ENCODE measurements around the gene SPAG17. TPM values are rescaled to one million over a fixed set of nuclear protein-coding genes. Genes with fewer than 3 reads are reported as not detected.

SPAG17 gene
- total and polyA plus RNA-seq, 4 donors: 11.7 to 35.5 (median 15.0) TPM

DNA sequence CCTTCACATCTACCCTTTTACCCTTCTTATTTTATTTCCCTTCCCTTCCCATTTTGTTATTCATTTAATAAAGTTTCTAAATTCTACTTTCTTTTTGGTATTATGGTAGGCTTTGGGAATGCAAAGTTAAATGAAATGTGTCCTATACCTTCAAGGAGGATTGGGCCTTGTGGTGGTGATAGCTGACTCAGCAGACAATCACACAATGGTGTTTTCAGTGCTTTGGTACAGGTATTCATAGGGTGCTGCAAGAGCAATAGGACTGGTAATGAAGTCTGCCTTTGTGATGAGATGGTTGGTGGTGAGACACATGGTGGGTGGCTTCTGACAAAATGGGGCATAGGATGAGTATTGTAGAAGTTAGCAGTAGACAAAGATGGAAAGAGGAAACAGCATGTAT is 21.9 kb upstream of the SPAG17 start:
- DNase-seq (ENCODE audit: low read depth in 4 of 6, low spot score in 6 of 6): no peak
- Histone ChIP-seq H3K36me3 (ENCODE audit: control insufficient read depth, insufficient read depth, low read length) (no peaks in the 10 kb centered on the region), H3K27me3 (ENCODE audit: control insufficient read depth, insufficient read depth, low read length) (no peaks in the 10 kb centered on the region), H3K4me1 (ENCODE audit: control insufficient read depth, insufficient read depth, low read length) (no peaks in the 10 kb centered on the region), H3K9me3 (ENCODE audit: control insufficient read depth, insufficient read depth, low read length) (no peaks in the 10 kb centered on the region), H3K4me3 (ENCODE audit: low read depth, low read length) (no peak overlapping the region), H3K27ac (ENCODE audit: low read depth, low read length) (no peak overlapping the region)

DNA sequence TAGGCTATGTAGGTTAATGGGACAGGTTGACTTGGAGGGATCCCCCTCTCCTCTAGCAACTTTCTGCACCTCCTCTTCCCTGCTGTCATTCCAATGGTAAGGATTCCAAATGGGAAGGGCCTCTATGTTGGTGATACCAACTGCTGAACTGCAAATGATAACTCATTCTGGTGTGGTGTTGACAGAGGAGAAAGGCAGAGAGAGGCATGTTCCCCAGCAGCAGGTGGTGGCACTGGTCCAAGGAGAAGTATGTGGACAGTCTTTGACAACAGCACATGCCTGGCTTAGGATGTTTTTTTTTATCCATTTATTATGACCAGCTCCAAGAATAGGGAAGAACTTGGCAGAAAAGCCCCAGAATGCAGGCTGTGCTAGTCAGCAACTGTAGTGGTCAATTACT is 19.6 kb upstream of the SPAG17 start:
- DNase-seq (ENCODE audit: low read depth in 4 of 6, low spot score in 6 of 6): peak in 1 of 6 donors; percentile 38
- Histone ChIP-seq H3K36me3 (ENCODE audit: control insufficient read depth, insufficient read depth, low read length) (no peaks in the 10 kb centered on the region), H3K27me3 (ENCODE audit: control insufficient read depth, insufficient read depth, low read length) (no peaks in the 10 kb centered on the region), H3K4me1 (ENCODE audit: control insufficient read depth, insufficient read depth, low read length) (no peaks in the 10 kb centered on the region), H3K4me3 (ENCODE audit: low read depth, low read length) (no peak overlapping the region), H3K27ac (ENCODE audit: low read depth, low read length) (no peak overlapping the region), H3K9me3 (ENCODE audit: control insufficient read depth, insufficient read depth, low read length) (no peaks in the 10 kb centered on the region)

DNA sequence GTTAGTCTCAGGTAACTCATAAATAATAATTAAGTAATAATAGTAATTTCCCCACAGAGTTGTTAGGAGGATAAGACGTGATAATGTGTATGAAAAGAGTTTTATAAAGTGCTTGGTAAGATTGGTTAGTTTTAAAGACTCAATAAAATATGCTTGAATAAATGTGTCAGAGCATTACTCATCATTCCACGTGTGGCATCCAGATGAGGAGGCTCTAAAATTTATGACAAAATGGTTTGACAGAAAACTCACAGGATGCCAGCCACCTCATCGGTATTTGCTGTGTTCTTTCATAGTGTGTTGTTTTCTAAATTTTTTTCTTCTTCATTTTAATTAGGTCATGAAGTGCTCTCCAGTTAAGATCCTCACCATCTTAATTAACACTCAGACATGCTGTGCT is 19.1 kb upstream of the SPAG17 start:
- no peak for DNase-seq (ENCODE audit: low read depth in 4 of 6, low spot score in 6 of 6)
- H3K9me3 ChIP-seq (ENCODE audit: control insufficient read depth, insufficient read depth, low read length): no peaks in the 10 kb centered on the region
- no peaks in the 10 kb centered on the region for H3K4me1 ChIP-seq (ENCODE audit: control insufficient read depth, insufficient read depth, low read length)
- H3K27me3 ChIP-seq (ENCODE audit: control insufficient read depth, insufficient read depth, low read length): no peaks in the 10 kb centered on the region
- no peaks in the 10 kb centered on the region for H3K36me3 ChIP-seq (ENCODE audit: control insufficient read depth, insufficient read depth, low read length)
- WGBS (ENCODE audit: insufficient coverage): no CpG with 5 or more reads among the region's 3 CpGs
- H3K4me3 ChIP-seq (ENCODE audit: low read depth, low read length): no peak overlapping the region
- no peak overlapping the region for H3K27ac ChIP-seq (ENCODE audit: low read depth, low read length)

DNA sequence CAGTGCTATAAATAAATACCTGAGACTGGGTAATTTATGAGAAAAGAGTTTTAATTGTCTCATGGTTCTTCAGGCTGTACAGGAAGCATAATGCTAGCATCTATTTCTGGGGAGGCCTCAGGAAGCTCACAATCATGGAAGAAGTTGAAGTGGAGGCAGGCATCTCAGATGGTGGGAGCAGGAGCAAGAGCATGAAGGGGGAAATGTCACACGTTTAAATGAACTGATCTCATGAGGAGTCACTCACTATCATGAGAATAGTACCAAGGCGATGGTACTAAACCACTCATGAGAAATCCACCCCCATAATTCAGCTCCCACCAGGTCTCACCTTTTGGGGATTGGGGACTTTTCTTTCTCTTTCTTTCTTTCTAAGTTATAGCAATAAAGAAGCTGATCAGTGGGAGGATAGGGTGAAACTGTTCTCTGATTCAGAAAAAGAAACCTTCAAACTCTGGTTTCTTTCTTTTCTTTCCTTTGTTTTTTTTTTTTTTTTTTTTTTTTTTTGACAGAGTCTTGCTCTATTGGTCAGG is 17.1 kb upstream of the SPAG17 start:
- WGBS (ENCODE audit: insufficient coverage): 67% methylated on average over 1 of the region's 2 CpGs

DNA sequence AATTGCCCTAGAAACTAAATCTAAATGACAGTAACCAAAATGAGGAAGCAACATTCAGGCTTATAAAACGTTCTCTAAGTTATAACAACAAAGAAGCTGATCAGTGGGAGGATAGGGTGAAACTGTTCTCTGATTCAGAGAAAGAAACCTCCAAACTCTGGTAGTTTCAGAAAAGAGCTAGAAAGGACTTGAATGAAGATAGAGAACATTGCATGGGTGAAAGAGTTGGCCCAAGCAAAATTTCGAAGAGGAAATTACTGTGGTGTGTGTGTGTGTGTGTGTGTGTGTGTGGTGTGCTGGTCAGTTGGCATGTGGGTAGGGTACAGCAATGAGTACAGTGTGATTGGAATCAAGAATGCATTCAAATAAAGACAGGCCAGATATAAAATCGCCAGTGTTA is 16.5 kb upstream of the SPAG17 start:
- H3K9me3 ChIP-seq (ENCODE audit: control insufficient read depth, insufficient read depth, low read length): no peaks in the 10 kb centered on the region
- no peaks in the 10 kb centered on the region for H3K27me3 ChIP-seq (ENCODE audit: control insufficient read depth, insufficient read depth, low read length)
- 94% methylated on average over 1 of the region's 3 CpGs for WGBS (ENCODE audit: insufficient coverage)
- H3K36me3 ChIP-seq (ENCODE audit: control insufficient read depth, insufficient read depth, low read length): no peaks in the 10 kb centered on the region
- H3K4me1 ChIP-seq (ENCODE audit: control insufficient read depth, insufficient read depth, low read length): no peaks in the 10 kb centered on the region
- DNase-seq (ENCODE audit: low read depth in 4 of 6, low spot score in 6 of 6): no peak
- H3K27ac ChIP-seq (ENCODE audit: low read depth, low read length): no peak overlapping the region
- no peak overlapping the region for H3K4me3 ChIP-seq (ENCODE audit: low read depth, low read length)

More for the DNA sequence above, 17.1 kb upstream of the SPAG17 start:
- Histone ChIP-seq H3K4me1 (ENCODE audit: control insufficient read depth, insufficient read depth, low read length) (no peaks in the 10 kb centered on the region), H3K27me3 (ENCODE audit: control insufficient read depth, insufficient read depth, low read length) (no peaks in the 10 kb centered on the region), H3K36me3 (ENCODE audit: control insufficient read depth, insufficient read depth, low read length) (no peaks in the 10 kb centered on the region), H3K4me3 (ENCODE audit: low read depth, low read length) (no peak overlapping the region), H3K27ac (ENCODE audit: low read depth, low read length) (no peak overlapping the region), H3K9me3 (ENCODE audit: control insufficient read depth, insufficient read depth, low read length) (no peaks in the 10 kb centered on the region)
- no peak for DNase-seq (ENCODE audit: low read depth in 4 of 6, low spot score in 6 of 6)

DNA sequence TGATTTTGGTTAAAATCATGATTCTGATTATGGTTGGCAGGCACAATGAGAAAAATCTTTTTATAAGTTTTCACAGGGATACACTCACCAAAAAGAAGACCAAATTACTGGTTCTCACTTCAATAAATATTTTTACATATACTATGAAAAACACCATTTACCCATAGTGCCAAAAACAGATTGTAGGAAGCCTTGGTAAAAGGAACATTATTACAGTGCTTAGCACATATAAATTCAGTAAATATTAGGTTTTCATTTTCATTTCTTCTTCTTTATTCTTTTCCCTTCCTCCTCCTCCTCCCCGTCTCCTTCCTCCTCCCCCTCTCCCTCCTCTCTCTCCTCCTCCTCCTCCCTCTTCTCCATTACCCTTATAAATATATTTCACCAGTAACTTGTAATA is 15.8 kb upstream of the SPAG17 start:
- no peaks in the 10 kb centered on the region for H3K4me1 ChIP-seq (ENCODE audit: control insufficient read depth, insufficient read depth, low read length)
- no peaks in the 10 kb centered on the region for H3K27me3 ChIP-seq (ENCODE audit: control insufficient read depth, insufficient read depth, low read length)
- no CpG with 5 or more reads among the region's 1 CpG for WGBS (ENCODE audit: insufficient coverage)
- no peaks in the 10 kb centered on the region for H3K9me3 ChIP-seq (ENCODE audit: control insufficient read depth, insufficient read depth, low read length)
- no peaks in the 10 kb centered on the region for H3K36me3 ChIP-seq (ENCODE audit: control insufficient read depth, insufficient read depth, low read length)
- H3K27ac ChIP-seq (ENCODE audit: low read depth, low read length): no peak overlapping the region
- DNase-seq (ENCODE audit: low read depth in 4 of 6, low spot score in 6 of 6): no peak
- no peak overlapping the region for H3K4me3 ChIP-seq (ENCODE audit: low read depth, low read length)

DNA sequence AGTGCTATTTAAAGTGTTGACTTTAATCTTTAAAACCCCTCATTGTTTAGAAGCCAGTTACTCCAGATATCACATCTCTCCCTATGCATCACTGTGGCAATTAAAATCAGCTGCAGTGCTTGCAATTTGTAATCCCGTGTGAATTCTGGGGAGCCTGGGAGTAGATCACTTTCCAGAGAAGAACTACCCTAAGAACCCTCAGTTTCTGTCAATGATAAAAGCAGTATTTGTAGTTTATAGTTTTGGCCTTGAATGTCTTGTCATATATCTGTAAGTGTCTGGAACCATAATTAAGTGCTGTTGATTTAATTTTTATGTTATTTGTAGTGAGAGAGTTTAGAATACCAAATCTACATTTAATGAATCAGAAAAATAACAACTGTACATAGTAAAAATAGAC is 5.5 kb upstream of the SPAG17 start:
- Histone ChIP-seq H3K4me3 (ENCODE audit: low read depth, low read length) (no peak overlapping the region), H3K4me1 (ENCODE audit: control insufficient read depth, insufficient read depth, low read length) (no peaks in the 10 kb centered on the region), H3K27me3 (ENCODE audit: control insufficient read depth, insufficient read depth, low read length) (no peaks in the 10 kb centered on the region), H3K9me3 (ENCODE audit: control insufficient read depth, insufficient read depth, low read length) (no peaks in the 10 kb centered on the region), H3K36me3 (ENCODE audit: control insufficient read depth, insufficient read depth, low read length) (no peaks in the 10 kb centered on the region), H3K27ac (ENCODE audit: low read depth, low read length) (no peak overlapping the region)
- WGBS (ENCODE audit: insufficient coverage): no CpG with 5 or more reads among the region's 1 CpG
- DNase-seq (ENCODE audit: low read depth in 4 of 6, low spot score in 6 of 6): no peak

DNA sequence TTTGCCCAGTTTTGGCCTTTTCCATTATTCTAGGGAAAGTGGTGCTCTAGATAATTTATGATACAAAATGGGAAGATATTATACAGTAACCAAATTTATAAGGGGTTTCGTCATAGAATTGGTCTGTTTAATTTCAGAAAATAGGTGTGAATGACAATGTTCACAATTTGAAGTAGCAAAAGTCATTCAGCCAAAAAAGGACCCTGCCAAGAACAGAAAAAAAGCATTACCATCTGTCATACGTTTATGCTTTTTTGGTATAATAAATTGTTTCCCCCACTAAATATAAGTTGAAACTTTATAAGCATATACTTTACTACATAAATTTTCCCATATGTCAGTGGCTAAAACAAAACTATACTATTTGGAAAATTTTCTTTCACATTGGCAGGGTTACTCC is 4.5 kb upstream of the SPAG17 start:
- H3K36me3 ChIP-seq (ENCODE audit: control insufficient read depth, insufficient read depth, low read length): no peaks in the 10 kb centered on the region
- H3K27ac ChIP-seq (ENCODE audit: low read depth, low read length): no peak overlapping the region
- H3K4me1 ChIP-seq (ENCODE audit: control insufficient read depth, insufficient read depth, low read length): peaks cover 8% of the 10 kb centered on the region
- H3K4me3 ChIP-seq (ENCODE audit: low read depth, low read length): no peak overlapping the region
- DNase-seq (ENCODE audit: low read depth in 4 of 6, low spot score in 6 of 6): no peak
- H3K27me3 ChIP-seq (ENCODE audit: control insufficient read depth, insufficient read depth, low read length): no peaks in the 10 kb centered on the region
- WGBS (ENCODE audit: insufficient coverage): no CpG with 5 or more reads among the region's 2 CpGs
- no peaks in the 10 kb centered on the region for H3K9me3 ChIP-seq (ENCODE audit: control insufficient read depth, insufficient read depth, low read length)

DNA sequence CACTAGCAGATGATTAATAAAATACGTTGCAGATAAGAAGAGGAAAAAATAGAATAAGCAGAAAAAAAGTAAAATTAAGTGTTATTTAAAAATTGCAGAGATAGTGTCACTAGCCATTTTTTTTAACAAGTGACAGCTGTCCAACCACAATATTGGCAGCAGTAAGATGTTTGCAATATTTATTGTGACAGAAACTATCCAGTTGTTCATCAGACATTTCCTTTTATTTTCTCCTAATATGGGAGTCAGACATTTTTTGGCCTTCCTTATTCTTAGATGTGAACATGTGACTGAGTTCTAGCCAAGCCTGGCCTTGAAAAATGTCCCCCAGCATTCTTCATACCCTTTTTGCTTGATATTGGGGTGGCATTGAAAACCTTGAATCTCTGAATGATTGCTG is 3.4 kb upstream of the SPAG17 start:
- Histone ChIP-seq H3K27ac (ENCODE audit: low read depth, low read length) (no peak overlapping the region), H3K4me1 (ENCODE audit: control insufficient read depth, insufficient read depth, low read length) (peaks cover 8% of the 10 kb centered on the region), H3K36me3 (ENCODE audit: control insufficient read depth, insufficient read depth, low read length) (no peaks in the 10 kb centered on the region), H3K27me3 (ENCODE audit: control insufficient read depth, insufficient read depth, low read length) (no peaks in the 10 kb centered on the region), H3K9me3 (ENCODE audit: control insufficient read depth, insufficient read depth, low read length) (no peaks in the 10 kb centered on the region), H3K4me3 (ENCODE audit: low read depth, low read length) (no peak overlapping the region)
- WGBS (ENCODE audit: insufficient coverage): no CpG with 5 or more reads among the region's 1 CpG
- no peak for DNase-seq (ENCODE audit: low read depth in 4 of 6, low spot score in 6 of 6)

DNA sequence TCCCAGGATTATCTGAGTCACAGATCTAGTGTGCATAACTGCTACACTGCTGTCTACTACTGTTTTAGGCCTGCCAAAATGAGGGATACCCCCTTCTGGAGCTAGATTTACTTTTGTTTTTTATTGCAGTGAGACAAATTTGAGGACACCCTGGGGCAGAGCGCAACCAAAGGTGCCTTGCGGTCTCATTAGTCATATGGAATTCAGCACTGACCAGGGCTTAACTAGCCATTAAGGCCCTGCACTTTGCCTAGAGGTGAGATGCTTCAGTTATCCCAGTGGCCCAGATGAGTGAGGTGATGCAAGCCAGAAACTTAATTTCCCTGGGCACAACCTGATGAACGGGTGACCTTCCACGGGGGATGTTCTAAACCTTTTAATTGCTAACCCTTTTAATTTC is 998 bp upstream of the SPAG17 start:
- 96% methylated on average over 2 of the region's 4 CpGs for WGBS (ENCODE audit: insufficient coverage)
- Histone ChIP-seq H3K9me3 (ENCODE audit: control insufficient read depth, insufficient read depth, low read length) (no peaks in the 10 kb centered on the region), H3K4me3 (ENCODE audit: low read depth, low read length) (no peak overlapping the region), H3K4me1 (ENCODE audit: control insufficient read depth, insufficient read depth, low read length) (peaks cover 8% of the 10 kb centered on the region), H3K27ac (ENCODE audit: low read depth, low read length) (no peak overlapping the region), H3K36me3 (ENCODE audit: control insufficient read depth, insufficient read depth, low read length) (no peaks in the 10 kb centered on the region), H3K27me3 (ENCODE audit: control insufficient read depth, insufficient read depth, low read length) (no peaks in the 10 kb centered on the region)
- no peak for DNase-seq (ENCODE audit: low read depth in 4 of 6, low spot score in 6 of 6)

All from spinal cord (tissue), 10 donors.